ENCODE measurements around the gene UNKL.

The UNKL gene

DNA sequence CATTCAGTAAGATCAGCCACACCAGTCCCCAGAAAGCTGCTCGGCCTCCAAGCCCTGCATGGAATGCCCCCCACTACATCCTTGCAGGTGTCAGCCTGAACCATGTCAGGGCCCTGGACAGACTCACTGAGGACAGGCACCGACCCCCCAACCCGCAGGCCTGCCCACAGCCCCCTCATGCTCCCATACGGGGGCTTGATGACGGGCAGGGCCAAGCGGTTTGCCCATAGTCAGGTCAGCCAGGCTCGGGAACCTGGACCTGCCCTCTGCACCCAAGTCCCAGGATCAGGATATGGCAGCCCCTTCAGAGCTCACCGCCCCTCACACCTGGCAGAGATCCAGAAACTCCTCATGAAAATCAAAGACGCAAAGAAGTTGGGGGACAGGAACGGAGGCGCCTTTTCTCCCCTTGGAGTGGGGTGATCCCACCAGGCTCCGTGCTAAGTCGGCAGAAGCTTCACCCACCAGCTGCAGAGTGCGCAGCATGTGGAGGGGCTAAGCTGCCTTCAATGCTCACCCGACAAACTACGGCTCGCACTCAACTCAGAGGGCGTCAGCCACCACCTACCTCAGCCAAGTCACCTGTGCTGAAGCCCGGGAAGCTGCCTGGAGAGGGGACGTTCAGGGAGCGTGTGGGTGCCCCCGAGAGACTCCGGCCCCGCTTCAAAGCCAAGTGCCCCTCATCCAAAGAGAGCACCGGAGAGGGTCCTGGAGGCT, 36.3 kb downstream of the UNKL start:
- H3K27me3 ChIP-seq (ENCODE audit: control insufficient read depth, insufficient read depth, low read length): peaks cover 8% of the 10 kb centered on the region
- H3K9me3 ChIP-seq (ENCODE audit: control insufficient read depth, low read depth, low read length): no peaks in the 10 kb centered on the region
- H3K9ac ChIP-seq (ENCODE audit: low read length): peak overlapping the region; percentile 90
- H3K4me1 ChIP-seq (ENCODE audit: control insufficient read depth, low read depth, low read length): peaks cover 15% of the 10 kb centered on the region
- peak overlapping the region; percentile 71 for H3K4me3 ChIP-seq (ENCODE audit: low read length)
- H3K27ac ChIP-seq (ENCODE audit: low read length): no peak overlapping the region
- no peaks in the 10 kb centered on the region for H3K36me3 ChIP-seq (ENCODE audit: control insufficient read depth, low read depth, low read length)

- Histone ChIP-seq H3K27me3 (ENCODE audit: control insufficient read depth, insufficient read depth, low read length) (peaks cover 8% of the 10 kb centered on the region), H3K4me3 (ENCODE audit: low read length) (peak overlapping the region; percentile 71), H3K4me1 (ENCODE audit: control insufficient read depth, low read depth, low read length) (peaks cover 15% of the 10 kb centered on the region), H3K27ac (ENCODE audit: low read length) (no peak overlapping the region), H3K9ac (ENCODE audit: low read length) (no peak overlapping the region), H3K36me3 (ENCODE audit: control insufficient read depth, low read depth, low read length) (no peaks in the 10 kb centered on the region), H3K9me3 (ENCODE audit: control insufficient read depth, low read depth, low read length) (no peaks in the 10 kb centered on the region)
These were observed 37.0 kb downstream of the UNKL start for GRCh38 chr16:1377406-1378010.

DNA sequence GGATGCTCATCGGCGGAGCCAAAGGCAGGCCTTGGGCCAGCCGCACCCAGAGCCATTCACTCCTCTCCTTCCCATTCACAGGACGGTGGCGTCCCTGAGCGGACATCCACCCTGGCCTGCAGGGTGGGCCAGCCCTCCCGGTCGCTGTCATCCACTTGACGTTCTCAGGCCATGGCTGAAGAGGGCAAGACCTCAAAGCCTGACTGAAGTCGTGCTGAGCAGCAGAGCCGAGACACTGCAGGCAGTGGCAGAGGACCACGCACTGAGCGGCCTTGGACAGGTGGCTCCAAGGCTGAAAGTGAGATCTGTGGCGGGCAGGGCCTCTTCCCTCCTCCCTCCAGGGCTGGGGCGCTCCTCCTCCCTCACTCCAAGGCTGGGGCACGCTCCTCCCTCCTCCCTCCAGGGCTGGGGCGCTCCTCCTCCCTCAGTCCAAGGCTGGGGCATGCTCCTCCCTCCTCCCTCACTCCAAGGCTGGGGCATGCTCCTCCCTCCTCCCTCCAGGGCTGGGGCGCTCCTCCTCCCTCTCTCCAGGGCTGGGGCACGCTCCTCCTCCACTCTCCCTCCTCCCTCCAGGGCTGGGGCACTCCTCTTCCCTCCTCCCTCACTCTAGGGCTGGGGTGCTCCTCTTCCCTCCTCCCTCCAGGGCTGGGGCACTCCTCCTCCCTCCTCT, 38.6 kb downstream of the UNKL start:
- H3K36me3 ChIP-seq (ENCODE audit: control insufficient read depth, low read depth, low read length): no peaks in the 10 kb centered on the region
- H3K9me3 ChIP-seq (ENCODE audit: control insufficient read depth, low read depth, low read length): no peaks in the 10 kb centered on the region
- H3K9ac ChIP-seq (ENCODE audit: low read length): no peak overlapping the region
- H3K27ac ChIP-seq (ENCODE audit: low read length): no peak overlapping the region
- H3K4me3 ChIP-seq (ENCODE audit: low read length): no peak overlapping the region
- H3K4me1 ChIP-seq (ENCODE audit: control insufficient read depth, low read depth, low read length): peaks cover 15% of the 10 kb centered on the region
- H3K27me3 ChIP-seq (ENCODE audit: control insufficient read depth, insufficient read depth, low read length): peaks cover 8% of the 10 kb centered on the region

DNA sequence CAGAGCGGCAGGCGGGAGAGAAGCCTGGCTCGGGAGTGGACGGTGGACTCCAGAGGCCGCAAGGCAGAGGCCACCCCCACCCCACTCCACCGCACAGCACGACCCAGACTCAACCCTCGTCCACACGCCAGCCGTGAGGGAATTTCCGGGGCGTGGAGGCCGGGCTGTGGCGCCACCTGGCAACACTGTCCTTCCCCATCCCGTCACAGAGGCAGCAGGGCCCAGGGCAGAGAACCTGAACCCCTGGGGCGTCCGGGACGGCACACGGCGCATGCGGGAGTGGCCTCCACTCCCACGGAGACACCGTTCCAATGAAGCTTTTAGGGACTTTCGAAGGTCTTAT, 39.2 kb downstream of the UNKL start:
- Histone ChIP-seq H3K27ac (ENCODE audit: low read length) (no peak overlapping the region), H3K36me3 (ENCODE audit: control insufficient read depth, low read depth, low read length) (no peaks in the 10 kb centered on the region), H3K27me3 (ENCODE audit: control insufficient read depth, insufficient read depth, low read length) (peaks cover 4% of the 10 kb centered on the region), H3K4me3 (ENCODE audit: low read length) (no peak overlapping the region), H3K9me3 (ENCODE audit: control insufficient read depth, low read depth, low read length) (no peaks in the 10 kb centered on the region), H3K4me1 (ENCODE audit: control insufficient read depth, low read depth, low read length) (peaks cover 13% of the 10 kb centered on the region), H3K9ac (ENCODE audit: low read length) (no peak overlapping the region)

- H3K9ac ChIP-seq (ENCODE audit: low read length): no peak overlapping the region
- peaks cover 9% of the 10 kb centered on the region for H3K4me1 ChIP-seq (ENCODE audit: control insufficient read depth, low read depth, low read length)
- no peaks in the 10 kb centered on the region for H3K36me3 ChIP-seq (ENCODE audit: control insufficient read depth, low read depth, low read length)
- no peaks in the 10 kb centered on the region for H3K9me3 ChIP-seq (ENCODE audit: control insufficient read depth, low read depth, low read length)
- H3K4me3 ChIP-seq (ENCODE audit: low read length): no peak overlapping the region
- no peaks in the 10 kb centered on the region for H3K27me3 ChIP-seq (ENCODE audit: control insufficient read depth, insufficient read depth, low read length)
- no peak overlapping the region for H3K27ac ChIP-seq (ENCODE audit: low read length)
These were observed 39.8 kb downstream of the UNKL start for GRCh38 chr16:1374418-1375297.

DNA sequence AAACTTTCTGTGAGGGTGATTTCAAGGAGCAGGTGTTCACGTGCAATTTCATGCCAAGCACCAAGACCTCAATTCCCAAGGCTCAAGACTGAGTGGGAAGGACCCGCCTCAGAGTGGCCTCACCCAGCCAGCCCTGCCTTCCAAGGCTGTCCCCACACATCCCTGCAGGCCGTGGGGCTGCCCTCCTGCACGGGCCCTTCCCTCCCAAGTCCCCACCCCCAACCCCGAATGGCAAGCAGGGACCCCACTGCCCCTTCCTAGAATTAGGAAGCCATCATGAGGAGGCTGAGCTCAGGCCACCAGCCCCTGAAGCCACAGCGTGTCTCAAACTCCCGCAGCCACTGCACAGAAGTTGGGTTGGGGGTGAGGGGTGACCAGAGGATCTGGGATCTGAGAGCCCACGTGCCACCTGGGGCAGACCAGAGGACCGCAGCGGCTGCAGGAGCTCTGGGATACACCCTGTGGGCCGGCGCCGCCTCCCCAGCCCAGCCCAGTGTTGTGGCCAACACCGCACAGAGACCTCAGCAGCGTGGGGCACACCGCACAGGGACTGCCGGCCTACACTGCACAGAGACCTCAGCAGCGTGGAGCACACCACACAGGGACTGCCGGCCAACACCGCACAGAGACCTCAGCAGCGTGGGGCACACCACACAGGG, 42.1 kb downstream of the UNKL start:
- H3K27ac ChIP-seq (ENCODE audit: low read length): no peak overlapping the region
- no peak overlapping the region for H3K9ac ChIP-seq (ENCODE audit: low read length)
- H3K36me3 ChIP-seq (ENCODE audit: control insufficient read depth, low read depth, low read length): no peaks in the 10 kb centered on the region
- H3K4me3 ChIP-seq (ENCODE audit: low read length): no peak overlapping the region
- no peaks in the 10 kb centered on the region for H3K9me3 ChIP-seq (ENCODE audit: control insufficient read depth, low read depth, low read length)
- no peaks in the 10 kb centered on the region for H3K4me1 ChIP-seq (ENCODE audit: control insufficient read depth, low read depth, low read length)
- H3K27me3 ChIP-seq (ENCODE audit: control insufficient read depth, insufficient read depth, low read length): no peaks in the 10 kb centered on the region

- H3K9me3 ChIP-seq (ENCODE audit: control insufficient read depth, low read depth, low read length): no peaks in the 10 kb centered on the region
- no peak overlapping the region for H3K9ac ChIP-seq (ENCODE audit: low read length)
- no peaks in the 10 kb centered on the region for H3K36me3 ChIP-seq (ENCODE audit: control insufficient read depth, low read depth, low read length)
- no peak overlapping the region for H3K4me3 ChIP-seq (ENCODE audit: low read length)
- H3K27me3 ChIP-seq (ENCODE audit: control insufficient read depth, insufficient read depth, low read length): no peaks in the 10 kb centered on the region
- no peak overlapping the region for H3K27ac ChIP-seq (ENCODE audit: low read length)
- no peaks in the 10 kb centered on the region for H3K4me1 ChIP-seq (ENCODE audit: control insufficient read depth, low read depth, low read length)
These were observed 43.2 kb downstream of the UNKL start for GRCh38 chr16:1371054-1371978.

DNA sequence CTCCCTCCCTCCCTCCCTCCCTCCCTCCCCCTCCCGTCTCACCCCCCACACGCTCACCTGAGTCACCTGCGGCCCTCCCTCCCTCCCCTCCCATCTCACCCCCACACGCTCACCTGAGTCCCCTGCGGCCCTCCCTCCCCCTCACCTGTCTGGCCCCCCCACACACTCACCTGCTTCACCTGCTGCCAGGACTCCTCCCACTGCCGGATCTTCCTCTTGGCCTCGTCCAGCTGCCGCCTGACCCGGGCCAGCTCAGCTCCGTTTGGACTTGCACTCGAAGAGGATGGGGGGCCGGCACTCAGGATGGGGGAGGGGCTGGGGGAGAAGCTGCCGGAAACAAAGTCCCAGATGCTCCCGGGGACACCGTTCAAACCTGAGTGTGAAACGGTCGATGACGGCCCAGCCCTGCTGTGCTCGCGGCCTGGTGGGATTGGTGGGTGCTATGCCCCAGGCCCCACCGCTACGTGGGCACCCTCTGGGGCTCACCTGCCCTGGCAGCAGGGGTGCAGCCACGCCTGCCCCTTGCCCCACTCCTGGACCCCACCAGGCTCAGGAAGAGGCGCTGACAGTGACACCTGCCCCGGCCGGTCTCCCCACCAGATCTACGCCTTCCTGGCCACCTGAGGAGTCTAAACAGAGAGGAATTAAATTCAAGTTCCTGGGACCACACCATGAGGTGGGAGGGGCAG, 46.9 kb downstream of the UNKL start:
- H3K9me3 ChIP-seq (ENCODE audit: control insufficient read depth, low read depth, low read length): no peaks in the 10 kb centered on the region
- no peaks in the 10 kb centered on the region for H3K27me3 ChIP-seq (ENCODE audit: control insufficient read depth, insufficient read depth, low read length)
- H3K36me3 ChIP-seq (ENCODE audit: control insufficient read depth, low read depth, low read length): peaks cover 23% of the 10 kb centered on the region
- no peaks in the 10 kb centered on the region for H3K4me1 ChIP-seq (ENCODE audit: control insufficient read depth, low read depth, low read length)
- H3K9ac ChIP-seq (ENCODE audit: low read length): no peak overlapping the region
- H3K27ac ChIP-seq (ENCODE audit: low read length): no peak overlapping the region
- H3K4me3 ChIP-seq (ENCODE audit: low read length): no peak overlapping the region

DNA sequence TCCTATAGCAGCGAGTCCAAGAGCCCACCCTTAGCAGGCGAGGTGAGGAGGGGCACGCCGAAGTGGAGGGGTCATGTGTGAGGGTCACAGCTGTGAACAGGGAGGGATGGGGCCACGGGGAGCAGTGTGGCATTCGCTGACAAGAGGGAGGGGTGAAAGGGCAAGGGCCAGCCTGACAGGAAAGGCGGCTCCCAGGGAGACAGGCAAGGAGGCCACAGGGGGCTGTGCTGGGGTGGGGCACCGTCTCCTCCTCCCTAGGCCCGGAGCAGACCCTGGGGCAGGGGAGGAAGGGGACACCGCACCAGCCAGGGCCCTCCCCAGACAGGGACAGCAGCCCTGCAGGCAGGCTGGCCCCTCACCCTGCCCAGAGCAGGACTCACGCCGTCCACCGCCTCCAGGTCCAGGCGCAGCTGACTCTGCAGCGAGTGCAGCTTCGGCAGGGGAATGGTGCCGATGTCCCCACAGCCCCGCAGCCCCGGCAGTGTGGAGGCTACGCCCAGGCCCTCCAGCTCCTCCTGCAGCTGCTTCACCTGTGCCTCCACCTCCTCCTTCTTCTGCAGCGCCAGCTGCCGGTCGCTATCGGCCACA, 47.7 kb downstream of the UNKL start:
- no peak overlapping the region for H3K27ac ChIP-seq (ENCODE audit: low read length)
- H3K4me3 ChIP-seq (ENCODE audit: low read length): no peak overlapping the region
- no peaks in the 10 kb centered on the region for H3K9me3 ChIP-seq (ENCODE audit: control insufficient read depth, low read depth, low read length)
- H3K27me3 ChIP-seq (ENCODE audit: control insufficient read depth, insufficient read depth, low read length): no peaks in the 10 kb centered on the region
- no peak overlapping the region for H3K9ac ChIP-seq (ENCODE audit: low read length)
- no peaks in the 10 kb centered on the region for H3K4me1 ChIP-seq (ENCODE audit: control insufficient read depth, low read depth, low read length)
- peaks cover 31% of the 10 kb centered on the region for H3K36me3 ChIP-seq (ENCODE audit: control insufficient read depth, low read depth, low read length)
